Measurements from ENCODE around the gene RTN1.

The RTN1 gene

GRCh38 chr14:59753512-59753911 is 117.1 kb downstream of the RTN1 start:
- H4K20me1 ChIP-seq (ENCODE audit: insufficient read depth, low read length) = no peaks in the 10 kb centered on the region
- no peak overlapping the region for H3K27ac ChIP-seq (ENCODE audit: low read length)
- TF ChIP-seq EZH2phosphoT487 (IDR thresholded peaks at IDR 0.05; ENCODE audit: low read length) (no peak), CTCF (IDR thresholded peaks at IDR 0.05; ENCODE audit: low read length) (no peak), EZH2 (optimal IDR thresholded peaks at IDR 0.05; ENCODE audit: low read depth, low read length) (no peak)
- no peaks in the 10 kb centered on the region for H3F3A ChIP-seq (ENCODE audit: insufficient read depth, low read length)
- no peak overlapping the region for H3K4me3 ChIP-seq (ENCODE audit: low read length)
- no peaks in the 10 kb centered on the region for H3K9me2 ChIP-seq (replicated peaks; ENCODE audit: insufficient read depth, low read length)
- H3K4me1 ChIP-seq (ENCODE audit: low read length) = no peaks in the 10 kb centered on the region
- DNase-seq = no peak
- H2AFZ ChIP-seq (ENCODE audit: low read length) = no peak overlapping the region
- H3K27me3 ChIP-seq (replicated peaks; ENCODE audit: insufficient read depth, low read length) = no peaks in the 10 kb centered on the region
- H3K79me2 ChIP-seq (ENCODE audit: low read length) = no peaks in the 10 kb centered on the region
- no peak overlapping the region for H3K9ac ChIP-seq (ENCODE audit: low read length)
- no peaks in the 10 kb centered on the region for H3K36me3 ChIP-seq (replicated peaks; ENCODE audit: insufficient read depth, low read length)
- no peak overlapping the region for H3K4me2 ChIP-seq (ENCODE audit: low read depth, low read length)
- no peaks in the 10 kb centered on the region for H3K9me3 ChIP-seq (replicated peaks; ENCODE audit: insufficient read depth, low read length)

GRCh38 chr14:59751578-59751977 is 119.0 kb downstream of the RTN1 start:
- TF ChIP-seq EZH2 (optimal IDR thresholded peaks at IDR 0.05; ENCODE audit: low read depth, low read length) (no peak), CTCF (IDR thresholded peaks at IDR 0.05; ENCODE audit: low read length) (no peak), EZH2phosphoT487 (IDR thresholded peaks at IDR 0.05; ENCODE audit: low read length) (no peak)
- H2AFZ ChIP-seq (ENCODE audit: low read length) = no peak overlapping the region

GRCh38 chr14:59739794-59740193 is 130.8 kb downstream of the RTN1 start:
- Histone ChIP-seq H3K9ac (ENCODE audit: low read length) (no peak overlapping the region), H3K4me1 (ENCODE audit: low read length) (no peaks in the 10 kb centered on the region), H3K4me2 (ENCODE audit: low read depth, low read length) (no peak overlapping the region), H3K36me3 (replicated peaks; ENCODE audit: insufficient read depth, low read length) (no peaks in the 10 kb centered on the region), H3F3A (ENCODE audit: insufficient read depth, low read length) (no peaks in the 10 kb centered on the region), H2AFZ (ENCODE audit: low read length) (no peak overlapping the region), H3K4me3 (ENCODE audit: low read length) (no peak overlapping the region), H3K79me2 (ENCODE audit: low read length) (no peaks in the 10 kb centered on the region), H3K27ac (ENCODE audit: low read length) (no peak overlapping the region), H3K9me3 (replicated peaks; ENCODE audit: insufficient read depth, low read length) (no peaks in the 10 kb centered on the region), H3K27me3 (replicated peaks; ENCODE audit: insufficient read depth, low read length) (no peaks in the 10 kb centered on the region), H4K20me1 (ENCODE audit: insufficient read depth, low read length) (no peaks in the 10 kb centered on the region), H3K9me2 (replicated peaks; ENCODE audit: insufficient read depth, low read length) (no peaks in the 10 kb centered on the region)
- no peak for DNase-seq
- TF ChIP-seq EZH2phosphoT487 (IDR thresholded peaks at IDR 0.05; ENCODE audit: low read length) (no peak), CTCF (IDR thresholded peaks at IDR 0.05; ENCODE audit: low read length) (no peak), EZH2 (optimal IDR thresholded peaks at IDR 0.05; ENCODE audit: low read depth, low read length) (no peak)

More at GRCh38 chr14:59751578-59751977, 119.0 kb downstream of the RTN1 start:
- Histone ChIP-seq H3K27me3 (replicated peaks; ENCODE audit: insufficient read depth, low read length) (no peaks in the 10 kb centered on the region), H3K4me1 (ENCODE audit: low read length) (no peaks in the 10 kb centered on the region), H3K9ac (ENCODE audit: low read length) (no peak overlapping the region), H3K79me2 (ENCODE audit: low read length) (no peaks in the 10 kb centered on the region), H3K36me3 (replicated peaks; ENCODE audit: insufficient read depth, low read length) (no peaks in the 10 kb centered on the region), H3K4me3 (ENCODE audit: low read length) (no peak overlapping the region), H3F3A (ENCODE audit: insufficient read depth, low read length) (no peaks in the 10 kb centered on the region), H3K9me3 (replicated peaks; ENCODE audit: insufficient read depth, low read length) (no peaks in the 10 kb centered on the region), H3K9me2 (replicated peaks; ENCODE audit: insufficient read depth, low read length) (no peaks in the 10 kb centered on the region), H3K27ac (ENCODE audit: low read length) (no peak overlapping the region), H4K20me1 (ENCODE audit: insufficient read depth, low read length) (no peaks in the 10 kb centered on the region), H3K4me2 (ENCODE audit: low read depth, low read length) (no peak overlapping the region)
- no peak for DNase-seq

Data from MM.1S (cell line).